ENCODE measurements around the gene PLEK2.

DNA sequence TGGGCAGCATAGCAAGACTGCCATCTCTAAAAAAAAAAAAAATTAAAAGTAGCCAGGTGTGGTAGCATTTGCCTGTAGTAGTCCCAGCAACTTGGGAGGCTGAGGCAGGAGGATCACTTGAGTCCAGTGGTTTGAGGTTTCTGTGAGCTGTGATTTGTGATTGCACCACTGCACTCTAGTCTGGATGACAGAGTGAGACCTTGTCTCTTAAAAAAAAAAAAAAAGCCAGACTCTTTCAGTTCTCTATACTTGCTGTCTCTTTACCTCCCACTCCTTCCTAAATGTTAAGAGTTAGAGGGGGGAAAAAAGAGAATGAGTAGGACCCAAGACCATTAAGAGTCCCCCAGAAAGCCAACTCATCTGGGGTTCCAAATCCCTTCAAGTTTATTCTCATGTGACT, 34.0 kb downstream of the PLEK2 start:
- TF ChIP-seq, protein P1, sequence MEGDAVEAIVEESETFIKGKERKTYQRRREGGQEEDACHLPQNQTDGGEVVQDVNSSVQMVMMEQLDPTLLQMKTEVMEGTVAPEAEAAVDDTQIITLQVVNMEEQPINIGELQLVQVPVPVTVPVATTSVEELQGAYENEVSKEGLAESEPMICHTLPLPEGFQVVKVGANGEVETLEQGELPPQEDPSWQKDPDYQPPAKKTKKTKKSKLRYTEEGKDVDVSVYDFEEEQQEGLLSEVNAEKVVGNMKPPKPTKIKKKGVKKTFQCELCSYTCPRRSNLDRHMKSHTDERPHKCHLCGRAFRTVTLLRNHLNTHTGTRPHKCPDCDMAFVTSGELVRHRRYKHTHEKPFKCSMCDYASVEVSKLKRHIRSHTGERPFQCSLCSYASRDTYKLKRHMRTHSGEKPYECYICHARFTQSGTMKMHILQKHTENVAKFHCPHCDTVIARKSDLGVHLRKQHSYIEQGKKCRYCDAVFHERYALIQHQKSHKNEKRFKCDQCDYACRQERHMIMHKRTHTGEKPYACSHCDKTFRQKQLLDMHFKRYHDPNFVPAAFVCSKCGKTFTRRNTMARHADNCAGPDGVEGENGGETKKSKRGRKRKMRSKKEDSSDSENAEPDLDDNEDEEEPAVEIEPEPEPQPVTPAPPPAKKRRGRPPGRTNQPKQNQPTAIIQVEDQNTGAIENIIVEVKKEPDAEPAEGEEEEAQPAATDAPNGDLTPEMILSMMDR (IDR thresholded peaks at IDR 0.05): no peak
- TF ChIP-seq POLR2A (IDR thresholded peaks at IDR 0.05) (no peak), EP300 (IDR thresholded peaks at IDR 0.05) (no peak)
